Stomach (tissue), 9 donors: Measurements from ENCODE around the gene EVA1C. TPM values are rescaled to one million over a fixed set of nuclear protein-coding genes. Genes with fewer than 3 reads are reported as not detected.
"Not testable (repeated sequence)": the region's sequence is repeated elsewhere in the genome, so short reads cannot be mapped to it uniquely, and the experiment has no call there.

Source experiments
- DNase-seq, 2 donors: peaks; one replicate each; pipeline versions ENCODE4 v3.0.0 to v3.0.0-alpha.2; 2013 to 2019
- H3K27ac ChIP-seq, 5 donors: fragments of 200-600 bp in 4 of 5; sonication (generic) in 4 of 5; one replicate each; pipeline ENCODE4 v1.5.1; 2013 to 2019; ENCODE audit warnings: mild to moderate bottlenecking in 1 of 5, moderate library complexity in 1 of 5
- H3K27me3 ChIP-seq, 3 donors: fragments of 200-600 bp; sonication (generic); one replicate each; pipeline ENCODE4 v1.5.1; 2017 to 2019; ENCODE audit warnings: mixed run types in 1 of 3
- H3K36me3 ChIP-seq, 4 donors: fragments of 200-600 bp; sonication (generic); 1 replicate in 3 of 4; 2 replicates in 1 of 4; pipeline ENCODE4 v1.5.1; 2016 to 2019
- H3K4me1 ChIP-seq, 4 donors: fragments of 200-600 bp; sonication (generic); one replicate each; pipeline ENCODE4 v1.5.1; 2016 to 2019
- H3K4me3 ChIP-seq, 4 donors: fragments of 200-600 bp; sonication (generic) in 3 of 4; one replicate each; pipeline ENCODE4 v1.5.1; 2016 to 2019; ENCODE audit warnings: mild to moderate bottlenecking in 1 of 4
- H3K9me3 ChIP-seq, 4 donors: fragments of 200-600 bp; sonication (generic); one replicate each; pipeline ENCODE4 v1.5.1; 2016 to 2019
- EP300 ChIP-seq: sonication (generic); formaldehyde crosslinking; IDR thresholded peaks from one replicate; pipeline ENCODE4 v1.6.1; 2017; ENCODE audit warnings: antibody characterized with exemption
- POLR2A ChIP-seq, 4 donors: fragments of 450-650 bp; IDR thresholded peaks; one replicate each; pipeline ENCODE4 v1.6.1; 2016; ENCODE audit warnings: antibody characterized with exemption in 4 of 4, control low read depth in 2 of 4, mild to moderate bottlenecking in 1 of 4, moderate library complexity in 1 of 4
- POLR2AphosphoS5 ChIP-seq, 3 donors: sonication (generic); formaldehyde crosslinking; IDR thresholded peaks; one replicate each; pipeline ENCODE4 v1.6.1; 2016; ENCODE audit warnings: antibody characterized with exemption in 3 of 3
- WGBS, 5 donors: extraction: QIAGEN DNeasy Blood & Tissue Kit in 3 of 5; methylation state at CpG; one replicate each; pipeline versions ENCODE4 v1.1.5 to v1.1.7; 2013 to 2018; 5-methylcytosine and 5-hydroxymethylcytosine counted together
- intact Hi-C: fragments of 100-400 bp; cut with DNase I; formaldehyde crosslinking; loops from one replicate; pipeline ENCODE4 v1.15.1; 2023; ENCODE audit warnings: low total_unique reads
- polyA plus RNA-seq, 3 donors: library from polyadenylated mRNA; stranded (reverse); fragments of 200-250 nt; gene quantifications; one replicate each; pipeline ENCODE4 v1.2.3, GENCODE V29; 2013
- total RNA-seq, 5 donors: library from RNA; depleted of rRNA; stranded (reverse); fragments of >200 nt; gene quantifications; one replicate each; pipeline versions ENCODE4 v1.1.0 to v1.2.3, GENCODE V29; 2014 to 2016
- TF ChIP-seq, protein P1 (sequence below), 7 experiments: fragments of 450-650 bp in 4 of 7; fragments of 200-600 bp in 3 of 7; sonication (generic) in 3 of 7; IDR thresholded peaks; one replicate each; pipeline ENCODE4 v1.5.1; 2016 to 2019; ENCODE audit warnings: antibody characterized with exemption in 7 of 7, control low read depth in 2 of 7, mild to moderate bottlenecking in 1 of 7
- donor health status: healthy with polysubstance abuse.
- donor health status: Bipolar disorder and iron deficiency.
- donor health status: healthy.

EVA1C gene
- total and polyA plus RNA-seq, 8 donors: 10.6 to 142 (median 42.9) TPM

DNA sequence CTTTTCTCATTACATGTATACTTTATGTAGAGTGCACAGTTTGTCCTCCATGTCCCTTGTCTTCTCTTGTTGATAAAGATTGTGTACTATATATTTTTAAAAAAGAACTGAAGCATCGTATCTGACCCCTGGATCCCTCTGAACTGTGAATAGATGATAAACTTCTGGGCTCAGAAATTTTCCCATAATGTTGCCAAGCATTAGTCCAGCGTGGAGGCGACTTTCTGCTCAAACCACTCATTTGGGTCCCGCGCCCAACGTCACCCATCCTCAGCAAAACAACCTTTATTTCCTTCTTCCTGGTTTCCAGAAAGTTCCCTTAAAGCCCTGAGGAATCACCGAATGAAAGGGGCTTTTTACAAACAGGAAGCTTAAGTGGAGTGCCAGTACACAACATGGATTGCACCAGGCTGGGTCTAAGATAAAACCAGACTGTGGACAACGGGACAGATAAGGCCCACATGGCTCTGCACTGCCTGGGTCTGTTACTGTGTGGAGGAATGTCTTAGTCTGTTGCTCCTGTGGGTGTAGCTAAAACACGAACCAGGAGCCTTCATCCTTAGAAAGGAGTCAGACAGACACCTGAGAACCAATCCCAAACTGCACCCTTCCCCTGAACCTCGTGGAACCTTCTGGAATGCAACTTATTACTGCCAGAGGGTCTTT, 15.6 kb downstream of the EVA1C start:
- no peak for DNase-seq
- no peak overlapping the region for H3K27ac ChIP-seq
- 54 to 66% (median 63%) methylated on average over 10 of the region's 10 CpGs for WGBS, 5 donors
- intact Hi-C loops: no loop called here
- H3K9me3 ChIP-seq: no peaks in the 10 kb centered on the region
- H3K4me1 ChIP-seq: peaks cover 0 to 15% (median 0%) of the 10 kb centered on the region in 4 donors
- TF ChIP-seq, protein P1, sequence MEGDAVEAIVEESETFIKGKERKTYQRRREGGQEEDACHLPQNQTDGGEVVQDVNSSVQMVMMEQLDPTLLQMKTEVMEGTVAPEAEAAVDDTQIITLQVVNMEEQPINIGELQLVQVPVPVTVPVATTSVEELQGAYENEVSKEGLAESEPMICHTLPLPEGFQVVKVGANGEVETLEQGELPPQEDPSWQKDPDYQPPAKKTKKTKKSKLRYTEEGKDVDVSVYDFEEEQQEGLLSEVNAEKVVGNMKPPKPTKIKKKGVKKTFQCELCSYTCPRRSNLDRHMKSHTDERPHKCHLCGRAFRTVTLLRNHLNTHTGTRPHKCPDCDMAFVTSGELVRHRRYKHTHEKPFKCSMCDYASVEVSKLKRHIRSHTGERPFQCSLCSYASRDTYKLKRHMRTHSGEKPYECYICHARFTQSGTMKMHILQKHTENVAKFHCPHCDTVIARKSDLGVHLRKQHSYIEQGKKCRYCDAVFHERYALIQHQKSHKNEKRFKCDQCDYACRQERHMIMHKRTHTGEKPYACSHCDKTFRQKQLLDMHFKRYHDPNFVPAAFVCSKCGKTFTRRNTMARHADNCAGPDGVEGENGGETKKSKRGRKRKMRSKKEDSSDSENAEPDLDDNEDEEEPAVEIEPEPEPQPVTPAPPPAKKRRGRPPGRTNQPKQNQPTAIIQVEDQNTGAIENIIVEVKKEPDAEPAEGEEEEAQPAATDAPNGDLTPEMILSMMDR (IDR thresholded peaks at IDR 0.05): no peak
- TF ChIP-seq POLR2AphosphoS5 (IDR thresholded peaks at IDR 0.05) (no peak), EP300 (no peak), POLR2A (IDR thresholded peaks at IDR 0.05) (no peak)
- H3K4me3 ChIP-seq: no peak overlapping the region
- H3K27me3 ChIP-seq: no peaks in the 10 kb centered on the region
- peaks cover 0 to 18% (median 2%) of the 10 kb centered on the region in 4 donors for H3K36me3 ChIP-seq

DNA sequence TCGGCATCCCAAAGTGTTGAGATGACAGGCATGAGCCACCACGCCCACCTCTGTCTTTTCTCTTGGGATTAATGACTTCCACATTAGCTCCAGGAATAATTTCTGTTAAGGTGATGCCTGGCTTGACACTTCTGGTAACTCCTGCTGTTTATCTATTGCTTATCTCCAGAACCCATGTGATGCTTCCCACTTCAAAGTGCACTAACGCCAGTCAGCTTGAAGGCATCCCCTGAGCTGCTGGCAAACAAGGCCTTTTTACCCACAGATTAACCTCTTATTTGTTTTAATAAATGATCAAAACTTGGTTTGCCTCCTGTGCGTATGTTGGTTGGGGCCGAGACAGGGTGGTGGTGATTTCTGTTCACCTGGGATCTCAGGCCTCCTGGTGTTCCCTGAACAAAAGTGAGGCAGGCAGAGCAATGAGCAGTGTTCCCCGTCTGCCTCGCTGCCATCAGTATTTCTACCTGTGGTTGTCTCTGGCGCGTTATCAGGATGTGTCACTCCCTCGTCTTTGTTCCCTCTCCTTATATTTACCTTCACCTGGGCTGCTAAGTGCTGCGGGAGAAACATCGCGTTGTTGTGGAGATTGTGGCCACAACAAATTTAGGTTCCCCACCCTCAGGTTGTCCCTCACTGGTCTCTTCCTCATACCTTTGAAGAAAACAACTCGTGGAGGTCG, 20.6 kb downstream of the EVA1C start:
- peak; percentile 38 to 67 for DNase-seq
- intact Hi-C loops, H3K9me3 ChIP-seq, H3K27me3 ChIP-seq, H3K27ac ChIP-seq, H3K36me3 ChIP-seq, H3K4me3 ChIP-seq: not testable (repeated sequence)
- WGBS, 5 donors: 37 to 54% (median 39%) methylated on average over 15 of the region's 15 CpGs
- H3K4me1 ChIP-seq: peaks cover 0 to 19% (median 0%) of the 10 kb centered on the region in 4 donors

DNA sequence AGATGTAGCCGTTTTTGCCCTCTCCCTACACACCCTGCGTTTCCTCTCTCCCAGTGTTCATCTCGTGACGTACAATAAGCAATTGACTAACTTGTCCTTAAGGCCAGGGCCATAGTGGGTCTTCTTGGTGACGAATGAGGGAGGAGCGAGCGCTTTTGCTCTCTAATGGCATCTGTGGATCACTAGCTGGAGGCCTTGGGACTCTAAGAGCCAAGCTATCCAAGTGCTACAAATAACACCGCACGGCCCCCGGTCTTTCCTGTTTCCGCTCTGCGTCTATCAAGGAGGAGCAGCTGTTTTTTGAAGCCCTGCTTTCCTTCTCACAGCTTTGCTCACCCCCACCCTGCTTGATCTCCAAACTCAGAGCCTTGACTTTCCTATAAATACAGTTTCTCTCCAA, 25.2 kb downstream of the EVA1C start:
- no peak overlapping the region for H3K4me3 ChIP-seq
- WGBS, 5 donors: 74 to 83% (median 76%) methylated on average over 12 of the region's 12 CpGs
- intact Hi-C loops: no loop called here
- peak overlapping the region in 1 of 5 donors; percentile 4 for H3K27ac ChIP-seq
- H3K27me3 ChIP-seq: no peaks in the 10 kb centered on the region
- H3K36me3 ChIP-seq: no peaks in the 10 kb centered on the region
- no peaks in the 10 kb centered on the region for H3K9me3 ChIP-seq
- peak in 1 of 2 donors; percentile 40 for DNase-seq
- H3K4me1 ChIP-seq: peaks cover 0 to 9% (median 0%) of the 10 kb centered on the region in 4 donors
- TF ChIP-seq POLR2A (IDR thresholded peaks at IDR 0.05): no peak
- TF ChIP-seq EP300: no peak
- TF ChIP-seq POLR2AphosphoS5 (IDR thresholded peaks at IDR 0.05): no peak
- TF ChIP-seq, protein P1 (IDR thresholded peaks at IDR 0.05): no peak

DNA sequence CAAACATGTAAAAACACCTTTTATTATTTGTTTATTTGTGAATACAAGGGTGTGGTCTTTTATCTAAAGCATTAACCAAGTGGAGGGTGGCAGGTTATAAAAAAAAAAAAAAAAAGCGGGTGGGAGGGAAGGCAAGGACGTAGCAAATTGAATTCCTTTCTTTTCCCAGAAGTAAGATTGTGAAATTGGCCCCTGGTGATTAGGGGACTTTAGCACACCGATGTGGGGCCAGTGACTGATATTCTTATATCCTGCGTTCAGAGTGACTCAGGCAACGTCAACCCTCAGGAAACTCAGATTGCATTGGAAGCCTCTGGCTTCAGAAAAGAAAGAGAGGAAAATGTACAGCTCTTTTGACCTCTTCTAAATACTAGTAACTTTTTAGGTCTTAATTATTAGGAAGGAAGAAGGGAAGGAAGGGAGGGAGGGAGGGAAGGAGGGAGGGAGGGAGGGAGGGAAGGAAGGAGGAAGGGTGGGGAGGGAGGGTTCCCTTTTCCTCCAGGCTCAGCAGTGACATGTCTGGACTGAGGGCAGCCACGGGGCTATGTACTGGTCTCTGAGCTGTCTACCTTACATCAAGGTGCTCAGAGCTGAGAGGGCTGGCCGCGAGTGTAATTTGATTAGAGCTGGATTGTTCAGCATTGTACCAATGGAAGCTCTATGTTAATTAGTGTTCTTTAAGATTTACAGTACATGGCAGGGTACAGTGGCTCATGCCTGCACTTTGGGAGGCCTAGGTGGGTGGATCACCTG, 30.2 kb downstream of the EVA1C start:
- WGBS, 5 donors: 71 to 83% (median 78%) methylated on average over 8 of the region's 8 CpGs
- H3K9me3 ChIP-seq: peaks cover 0 to 10% (median 0%) of the 10 kb centered on the region in 4 donors
- no peaks in the 10 kb centered on the region for H3K4me1 ChIP-seq
- DNase-seq: no peak
- H3K27ac ChIP-seq: peak overlapping the region in 1 of 5 donors; percentile 32
- no peaks in the 10 kb centered on the region for H3K27me3 ChIP-seq
- intact Hi-C loops: no loop called here
- TF ChIP-seq, protein P1 (IDR thresholded peaks at IDR 0.05): no peak
- TF ChIP-seq EP300: no peak
- TF ChIP-seq POLR2A (IDR thresholded peaks at IDR 0.05): no peak
- no peak for TF ChIP-seq POLR2AphosphoS5 (IDR thresholded peaks at IDR 0.05)
- no peak overlapping the region for H3K4me3 ChIP-seq
- peaks cover 0 to 6% (median 2%) of the 10 kb centered on the region in 4 donors for H3K36me3 ChIP-seq
